NCI-H345 treated with DMSO at 0.1 percent for 48 hours (cell line): ENCODE measurements around the gene TSSC4.
"Not testable (repeated sequence)": the region's sequence is repeated elsewhere in the genome, so short reads cannot be mapped to it uniquely, and the experiment has no call there.

Source experiments
- DNase-seq: peaks from one replicate; lab custom pipeline; 2025; ENCODE audit not compliant: unreplicated experiment; lab: John Stamatoyannopoulos, UW

TSSC4 gene

GRCh38 chr11:2400069-2400761 lies at the start of gene TSSC4:
TSS of gene TSSC4 (plus strand) at chr11:2400750. CDS start at chr11:2402634, 1,884 bp downstream.
- peak; percentile 99 for DNase-seq

DNA sequence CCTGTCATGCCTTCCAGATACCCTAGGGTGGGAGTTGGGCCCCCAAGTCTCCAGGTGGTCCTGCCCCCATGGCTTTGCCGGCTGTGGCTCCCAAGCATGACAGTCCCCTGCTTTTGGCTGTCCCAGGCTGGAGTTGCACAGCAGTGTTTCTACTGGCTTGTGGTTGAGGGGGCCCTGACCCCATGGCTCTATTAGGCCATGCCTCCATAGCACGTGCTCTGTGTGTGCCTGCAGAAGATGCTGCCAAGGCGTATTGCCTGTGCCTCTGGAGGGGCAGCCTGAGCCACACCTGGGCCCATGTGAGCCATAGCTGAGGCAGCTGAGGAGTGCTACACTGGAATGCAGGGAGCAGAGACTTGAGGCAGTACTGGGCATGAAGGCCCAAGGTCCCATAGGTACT lies 48.8 kb upstream of the TSSC4 start:
- DNase-seq, result no peak

- no peak for DNase-seq
These were observed 48.1 kb upstream of the TSSC4 start for GRCh38 chr11:2352420-2352819.

GRCh38 chr11:2355000-2355644 lies 45.4 kb upstream of the TSSC4 start:
- no peak for DNase-seq

DNA sequence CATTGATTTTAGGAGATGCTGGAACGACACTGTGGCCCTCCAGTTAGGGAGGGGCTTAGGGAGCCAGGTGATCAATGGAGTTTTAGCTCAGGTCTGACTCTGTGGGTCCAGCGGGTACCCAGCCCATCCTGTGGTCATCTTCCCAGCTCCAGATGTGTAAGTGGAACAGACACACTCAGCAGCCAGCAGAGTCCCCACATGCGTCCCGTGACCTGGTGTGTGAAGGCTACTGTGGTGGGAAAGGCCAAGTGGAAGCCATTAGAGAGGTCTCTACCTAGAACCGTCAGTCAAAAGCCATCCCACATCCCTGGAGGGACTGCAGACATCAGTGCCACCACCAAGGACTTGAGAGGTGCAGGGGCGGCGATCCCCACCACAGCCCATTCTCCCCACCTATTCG lies 43.3 kb upstream of the TSSC4 start:
- DNase-seq, result no peak

DNA sequence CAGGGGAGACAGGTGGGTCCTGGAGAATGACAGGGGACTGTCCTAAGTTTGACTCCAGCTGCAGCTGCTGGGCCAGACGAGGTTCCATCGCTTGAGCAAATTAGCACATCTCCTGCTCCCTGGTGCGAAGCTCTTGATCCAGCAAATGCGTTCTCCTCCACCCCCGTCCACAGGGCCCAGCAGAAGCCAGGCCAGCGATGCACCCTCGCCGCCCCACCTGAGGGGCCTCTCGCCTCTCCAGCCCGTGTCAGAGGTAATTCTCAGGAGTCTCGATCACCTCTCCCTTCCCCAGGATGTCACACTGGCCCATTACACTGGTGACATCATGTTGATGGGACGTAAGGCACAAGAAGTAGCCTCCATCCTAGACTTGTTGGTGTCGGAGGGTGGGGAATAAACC lies 42.9 kb upstream of the TSSC4 start:
- DNase-seq, result not testable (repeated sequence)

GRCh38 chr11:2358754-2359442 lies 41.7 kb upstream of the TSSC4 start:
- DNase-seq, result no peak

GRCh38 chr11:2359557-2359956 lies 41.0 kb upstream of the TSSC4 start:
- no peak for DNase-seq

- DNase-seq, result no peak
These were observed 40.4 kb upstream of the TSSC4 start for GRCh38 chr11:2360081-2360642.

- DNase-seq, result no peak
These were observed 39.0 kb upstream of the TSSC4 start for GRCh38 chr11:2361565-2361964.

GRCh38 chr11:2362414-2362813 lies 38.1 kb upstream of the TSSC4 start:
- DNase-seq, result no peak

DNA sequence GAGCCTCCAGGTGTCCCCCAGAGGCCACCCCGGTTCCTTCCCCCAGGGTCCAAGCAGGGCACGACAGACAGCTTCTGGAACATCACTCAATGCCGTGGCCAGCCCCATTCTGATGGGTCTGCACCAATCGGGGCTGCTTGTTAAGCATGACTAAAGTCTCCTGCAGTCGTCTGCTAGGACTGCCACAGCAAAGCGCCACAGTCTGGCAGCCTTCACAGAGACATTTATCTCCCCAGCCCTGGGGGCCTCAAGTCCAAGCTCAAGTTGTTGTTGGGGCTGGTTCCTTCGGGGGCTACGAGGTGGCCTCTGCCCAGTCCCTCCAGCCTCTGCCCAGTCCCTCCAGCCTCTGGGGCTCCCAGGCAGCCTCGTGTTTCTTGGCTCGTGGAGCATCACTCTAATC lies 37.4 kb upstream of the TSSC4 start:
- no peak for DNase-seq

DNA sequence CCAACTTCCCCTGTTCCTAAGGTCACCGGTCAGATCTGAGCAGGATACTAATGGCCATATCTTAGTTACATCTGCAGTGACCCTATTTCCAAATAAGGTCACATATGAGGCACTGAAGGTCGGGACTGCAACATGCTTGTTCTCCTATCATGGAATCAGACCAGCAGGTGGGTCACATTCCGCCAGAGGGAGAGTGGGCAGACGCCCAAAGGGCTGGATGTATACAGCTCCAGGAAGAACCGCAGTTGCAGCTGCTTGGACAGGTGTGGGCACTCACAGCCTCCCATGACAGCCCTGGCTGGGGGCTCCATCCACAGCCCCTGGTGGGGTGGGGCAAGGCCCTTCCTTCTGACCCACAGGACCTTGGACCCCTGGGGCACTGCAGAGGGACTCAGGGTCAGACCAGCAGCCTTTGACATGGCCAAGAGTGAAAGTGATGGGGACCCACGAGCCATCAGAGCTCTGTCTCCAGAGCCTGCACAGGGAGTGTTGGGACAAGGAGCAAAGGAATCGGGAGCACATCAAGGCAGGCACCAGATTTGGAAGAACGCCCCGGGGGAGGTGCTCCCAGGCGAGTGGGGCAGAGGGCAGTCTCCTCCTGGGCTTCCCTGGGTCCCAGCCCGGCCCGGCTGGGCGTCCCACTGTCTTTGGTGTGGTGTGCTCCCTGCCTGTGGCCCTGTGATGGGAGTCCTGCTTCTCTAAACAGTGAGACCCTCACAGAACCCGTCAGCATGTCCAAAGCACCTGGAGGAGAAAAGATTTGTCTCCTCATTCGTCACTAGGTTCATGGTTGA lies 36.8 kb upstream of the TSSC4 start:
- no peak for DNase-seq

DNA sequence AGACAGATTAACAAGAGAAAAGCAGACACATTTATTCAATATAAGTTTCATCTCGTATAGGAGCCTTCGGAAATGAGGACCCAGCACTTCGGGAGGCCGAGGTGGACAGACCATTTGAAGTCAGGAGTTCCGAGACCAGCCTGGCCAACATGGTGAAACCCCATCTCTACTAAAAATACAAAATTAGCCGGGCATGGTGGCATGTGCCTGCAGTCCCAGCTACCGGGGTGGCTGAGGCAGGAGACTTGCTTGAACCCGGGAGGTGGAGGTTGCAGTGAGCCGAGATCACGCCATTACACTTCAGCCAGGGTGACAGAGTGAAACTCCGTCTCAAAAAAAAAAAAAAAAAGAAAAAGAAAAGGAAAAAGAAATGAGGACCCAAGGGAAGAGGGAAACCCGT lies 36.2 kb upstream of the TSSC4 start:
- DNase-seq, result not testable (repeated sequence)

- DNase-seq, result no peak
These were observed 34.9 kb upstream of the TSSC4 start for GRCh38 chr11:2365571-2366210.

- DNase-seq, result no peak
These were observed 34.3 kb upstream of the TSSC4 start for GRCh38 chr11:2366276-2366675.

GRCh38 chr11:2366733-2367132 lies 33.8 kb upstream of the TSSC4 start:
- no peak for DNase-seq

DNA sequence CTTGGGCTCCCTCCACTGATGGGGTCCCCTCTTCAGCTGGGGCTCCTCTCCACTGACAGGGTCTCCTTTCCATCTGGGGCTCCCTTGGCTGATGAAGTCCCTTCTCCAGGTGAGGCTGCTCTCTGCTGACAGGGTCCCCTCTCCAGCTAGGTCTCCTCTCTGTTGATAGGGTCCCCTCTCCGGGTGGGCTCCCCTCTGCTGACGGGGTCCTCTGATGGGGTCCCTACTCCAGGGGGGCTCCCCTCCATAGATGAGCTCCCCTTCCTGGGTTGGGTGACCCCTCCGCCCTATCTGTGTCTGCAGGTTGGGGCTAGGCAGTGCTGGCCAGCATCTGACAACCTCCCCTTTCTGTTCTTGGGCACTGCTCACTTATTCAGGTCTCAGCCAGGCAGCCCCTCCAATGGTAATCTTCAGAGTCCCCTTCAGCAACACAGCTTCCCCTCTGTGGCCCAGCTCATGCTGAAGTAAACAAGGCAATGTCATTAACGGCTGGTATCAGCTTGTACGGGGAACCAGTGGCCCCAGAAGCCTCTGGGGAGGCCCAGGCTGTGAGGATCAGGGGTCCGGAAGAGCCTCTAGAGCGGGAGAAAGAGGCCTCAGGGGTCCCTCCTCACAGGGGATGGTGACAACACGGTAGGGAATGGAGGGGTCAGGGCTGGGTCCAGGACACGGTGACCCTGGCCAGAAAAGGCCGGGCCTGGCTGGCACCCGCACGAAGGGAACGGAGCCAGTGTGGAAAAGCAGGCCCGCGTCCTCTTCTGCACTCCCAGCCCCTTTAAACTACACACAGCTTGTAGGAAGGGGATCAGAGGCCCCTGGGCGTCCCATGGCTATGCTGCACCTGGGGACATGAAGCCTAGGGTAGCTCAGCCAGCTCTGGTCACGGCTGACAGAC lies 33.0 kb upstream of the TSSC4 start:
- no peak for DNase-seq

DNA sequence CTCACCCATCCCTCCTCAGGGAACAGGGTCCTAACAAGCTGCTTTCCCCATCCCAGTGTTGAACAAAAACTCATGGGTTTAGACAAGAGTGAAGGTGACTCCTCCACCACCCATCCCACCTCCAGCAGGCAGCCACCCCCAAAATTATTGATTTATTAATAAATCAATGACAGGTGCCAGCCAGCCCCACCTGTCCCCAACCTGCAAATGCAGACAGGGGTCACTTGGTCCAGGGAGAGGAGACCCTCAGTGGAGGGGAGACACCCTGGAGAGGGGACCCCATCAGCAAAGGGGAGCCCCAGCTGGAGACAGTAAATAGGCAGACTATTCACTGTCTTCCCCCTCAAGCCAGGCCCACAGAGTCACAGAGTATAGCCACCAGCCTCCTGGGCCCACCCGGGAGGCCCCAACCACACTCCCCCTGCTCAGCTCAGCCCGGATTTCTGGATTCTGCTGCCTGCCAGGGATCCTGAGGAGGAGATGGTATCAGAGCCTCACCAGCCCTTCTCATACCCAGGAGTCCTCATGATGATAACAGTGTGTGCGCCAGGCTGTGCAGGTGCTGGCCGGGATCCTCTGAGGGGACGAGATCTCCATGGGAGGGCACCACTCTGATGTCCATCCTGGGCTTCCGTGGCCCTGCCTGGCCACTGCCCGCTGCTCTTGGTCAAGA lies 32.2 kb upstream of the TSSC4 start:
- no peak for DNase-seq
